ENCODE data around the gene HNRNPM.

The HNRNPM gene

DNA sequence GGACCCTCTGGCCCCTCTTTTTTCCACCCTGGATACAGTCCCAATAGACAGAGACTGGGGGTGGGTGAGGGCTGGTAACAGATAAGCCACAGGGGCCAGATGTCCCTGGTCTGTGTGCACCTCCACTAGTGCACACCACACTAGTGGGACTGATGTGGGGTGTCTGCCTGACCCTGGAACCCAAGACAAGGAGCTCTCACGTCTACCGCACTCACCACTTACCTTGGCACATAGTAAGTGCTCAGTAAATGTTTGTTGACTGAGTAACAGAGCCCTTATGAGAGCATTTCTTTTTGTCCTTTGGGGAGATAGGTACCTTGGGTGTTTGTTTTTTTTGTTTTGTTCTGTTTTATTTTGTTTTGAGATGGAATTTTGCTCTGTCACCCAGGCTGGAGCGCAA, 92.3 kb downstream of the HNRNPM start:
- DNase-seq: no peak

Data from amygdala (tissue), 56 donors.